Stimulated activated CD4-positive, alpha-beta T cell treated with anti-CD3 and anti-CD28 coated beads, Interleukin-1b, Interleukin-23, amount 100 ng/mL, for 1 hour (primary cell): ENCODE results near the gene KRT33B.
"Not testable (repeated sequence)": the region's sequence is repeated elsewhere in the genome, so short reads cannot be mapped to it uniquely, and the experiment has no call there.

Experiments
- DNase-seq, 2 donors: peaks; one replicate each; pipeline ENCODE4 v3.0.0-alpha.2; 2020; ENCODE audit warnings: low read depth in 2 of 2

KRT33B gene

GRCh38 chr17:41393826-41394225 is 24.2 kb upstream of the KRT33B start:
- no peak for DNase-seq

- no peak for DNase-seq
Measured at GRCh38 chr17:41393294-41393693, 23.7 kb upstream of the KRT33B start.

- DNase-seq, result no peak
Measured at GRCh38 chr17:41392278-41392677, 22.7 kb upstream of the KRT33B start.

GRCh38 chr17:41391535-41391934 is 21.9 kb upstream of the KRT33B start:
- no peak for DNase-seq

GRCh38 chr17:41390411-41390938 is 20.9 kb upstream of the KRT33B start:
- no peak for DNase-seq

- no peak for DNase-seq
Measured at GRCh38 chr17:41387670-41388069, 18.1 kb upstream of the KRT33B start.

GRCh38 chr17:41386227-41386626 is 16.6 kb upstream of the KRT33B start:
- DNase-seq, result no peak

GRCh38 chr17:41383690-41384089 is 14.1 kb upstream of the KRT33B start:
- no peak for DNase-seq

- DNase-seq, result no peak
Measured at GRCh38 chr17:41382394-41382793, 12.8 kb upstream of the KRT33B start.

GRCh38 chr17:41381943-41382342 is 12.3 kb upstream of the KRT33B start, which contains the start of gene KRT34:
TSS of gene KRT34 (minus strand) at chr17:41382306. CDS start at chr17:41382246, 60 bp downstream.
- DNase-seq, result not testable (repeated sequence)

- DNase-seq, result not testable (repeated sequence)
Measured at GRCh38 chr17:41380091-41380490, 10.5 kb upstream of the KRT33B start.

GRCh38 chr17:41377546-41377945 is 7.9 kb upstream of the KRT33B start:
- DNase-seq, result no peak

GRCh38 chr17:41369023-41369422 is 590 bp downstream of the KRT33B start:
- DNase-seq, result no peak

GRCh38 chr17:41367426-41368075 is 2.1 kb downstream of the KRT33B start:
- no peak for DNase-seq

GRCh38 chr17:41366070-41366469 is 3.5 kb downstream of the KRT33B start:
- DNase-seq, result no peak

GRCh38 chr17:41363881-41364280 is 5.7 kb downstream of the KRT33B start:
- no peak for DNase-seq

GRCh38 chr17:41360296-41360995 is 9.2 kb downstream of the KRT33B start:
- no peak for DNase-seq

GRCh38 chr17:41354536-41354935 is 15.1 kb downstream of the KRT33B start:
- no peak for DNase-seq

GRCh38 chr17:41352597-41353366 is 16.8 kb downstream of the KRT33B start:
- DNase-seq, result no peak

GRCh38 chr17:41351177-41351576 is 18.4 kb downstream of the KRT33B start:
- DNase-seq, result no peak

GRCh38 chr17:41350381-41350878 is 19.2 kb downstream of the KRT33B start, which contains the start of gene KRT33A:
TSS of gene KRT33A (minus strand) at chr17:41350828. CDS start at chr17:41350767, 61 bp downstream.
- DNase-seq, result not testable (repeated sequence)
